GM23338 (cell line): Measurements from ENCODE around the gene EEF1G. TPM values are rescaled to one million over a fixed set of nuclear protein-coding genes. Genes with fewer than 3 reads are reported as not detected.

Experiments used
- ATAC-seq: fragments of 200-7000 bp; cut with Tn5 transposase; 3 replicates; pipeline ENCODE4 v1.9.1; 2020
- DNase-seq: peaks from one replicate; pipeline ENCODE4 v3.0.0-alpha.2; 2015; ENCODE audit warnings: low spot score
- H2AFZ ChIP-seq: fragments of 200-600 bp; sonication (generic); 2 replicates; pipeline ENCODE4 v1.8.0; 2016; ENCODE audit warnings: antibody characterized with exemption, mild to moderate bottlenecking, moderate library complexity
- H3F3A ChIP-seq: fragments of 200-600 bp; sonication (generic); replicated peaks from 2 replicates; pipeline ENCODE4 v1.8.0; 2017; ENCODE audit warnings: antibody characterized with exemption, mixed run types, low read depth
- H3K27ac ChIP-seq: fragments of 200-600 bp; sonication (generic); 2 replicates; pipeline ENCODE4 v1.6.1; 2016; ENCODE audit warnings: low read depth
- H3K27me3 ChIP-seq: fragments of 200-600 bp; sonication (generic); 2 replicates; pipeline ENCODE4 v1.8.0; 2016; ENCODE audit warnings: mild to moderate bottlenecking, mixed run types, moderate library complexity; ENCODE audit not compliant: insufficient read depth
- H3K36me3 ChIP-seq: fragments of 200-600 bp; sonication (generic); 2 replicates; pipeline ENCODE4 v1.8.0; 2016; ENCODE audit warnings: mild to moderate bottlenecking; ENCODE audit not compliant: insufficient read depth
- H3K4me1 ChIP-seq: fragments of 200-600 bp; sonication (generic); 2 replicates; pipeline ENCODE4 v1.8.0; 2016; ENCODE audit warnings: mild to moderate bottlenecking, moderate library complexity; ENCODE audit not compliant: insufficient read depth
- H3K4me2 ChIP-seq: fragments of 200-600 bp; sonication (generic); 2 replicates; pipeline ENCODE4 v1.7.1; 2017; ENCODE audit warnings: mixed run types
- H3K4me3 ChIP-seq: fragments of 200-600 bp; sonication (generic); 2 replicates; pipeline ENCODE4 v1.6.1; 2016; ENCODE audit warnings: mixed run types
- H3K79me2 ChIP-seq: fragments of 200-600 bp; sonication (generic); replicated peaks from 2 replicates; pipeline ENCODE4 v1.8.0; 2017; ENCODE audit warnings: mild to moderate bottlenecking; ENCODE audit not compliant: insufficient read depth
- H3K9me2 ChIP-seq: fragments of 200-600 bp; sonication (generic); 2 replicates; pipeline ENCODE4 v1.8.0; 2017; ENCODE audit not compliant: insufficient read depth
- H4K20me1 ChIP-seq: fragments of 200-600 bp; sonication (generic); replicated peaks from 2 replicates; pipeline ENCODE4 v1.8.0; 2017; ENCODE audit warnings: mild to moderate bottlenecking; ENCODE audit not compliant: insufficient read depth
- H3K27ac Mint-ChIP-seq: 2 replicates; pipeline ENCODE4 v1.8.0; 2020; ENCODE audit warnings: inconsistent platforms, mild to moderate bottlenecking, moderate library complexity, mixed read lengths
- H3K27me3 Mint-ChIP-seq: 3 replicates; pipeline ENCODE4 v1.8.0; 2022; ENCODE audit warnings: low read depth, mild to moderate bottlenecking, moderate library complexity, mixed read lengths, inconsistent platforms; ENCODE audit not compliant: insufficient read depth, poor library complexity
- H3K36me3 Mint-ChIP-seq: 3 replicates; pipeline ENCODE4 v1.8.0; 2021; ENCODE audit warnings: low read depth, mild to moderate bottlenecking, inconsistent platforms, moderate library complexity, mixed read lengths
- H3K4me1 Mint-ChIP-seq: 3 replicates; pipeline ENCODE4 v1.8.0; 2020; ENCODE audit warnings: mild to moderate bottlenecking, inconsistent platforms, mixed read lengths
- H3K4me3 Mint-ChIP-seq: 3 replicates; pipeline ENCODE4 v1.8.0; 2021; ENCODE audit warnings: moderate library complexity, mild to moderate bottlenecking, inconsistent platforms, mixed read lengths
- H3K9me3 Mint-ChIP-seq: 3 replicates; pipeline ENCODE4 v1.8.0; 2020; ENCODE audit warnings: moderate library complexity, mild to moderate bottlenecking, inconsistent platforms, mixed read lengths
- CREB1 ChIP-seq: fragments of 250-450 bp; sonication (Bioruptor Pico); IDR thresholded peaks from 2 replicates; pipeline ENCODE4 v1.5.0; 2020; ENCODE audit warnings: low read depth, mild to moderate bottlenecking, moderate library complexity
- EZH2 ChIP-seq: fragments of 200-600 bp; sonication (generic); IDR thresholded peaks from one replicate; pipeline ENCODE4 v1.8.0; 2017; ENCODE audit warnings: antibody characterized with exemption, mild to moderate bottlenecking, low read depth; ENCODE audit not compliant: unreplicated experiment
- JUNB ChIP-seq: IDR thresholded peaks from one replicate; pipeline ENCODE4 v1.6.1; 2016; ENCODE audit warnings: antibody characterized with exemption; ENCODE audit not compliant: unreplicated experiment
- NANOG ChIP-seq: IDR thresholded peaks from 2 replicates; pipeline ENCODE4 v1.6.1; 2016; ENCODE audit warnings: antibody characterized with exemption, borderline replicate concordance
- POLR2AphosphoS5 ChIP-seq: IDR thresholded peaks from 2 replicates; pipeline ENCODE4 v1.6.1; 2016; ENCODE audit warnings: antibody characterized with exemption, low read depth
- STAT1 ChIP-seq: IDR thresholded peaks from one replicate; pipeline ENCODE4 v1.6.1; 2016; ENCODE audit warnings: antibody characterized with exemption; ENCODE audit not compliant: unreplicated experiment
- ZNF114 ChIP-seq: fragments of 250-450 bp; sonication (Bioruptor Pico); IDR thresholded peaks from 2 replicates; pipeline ENCODE4 v1.5.0; 2020; ENCODE audit warnings: mild to moderate bottlenecking, moderate library complexity
- ZNF331 ChIP-seq: fragments of 250-450 bp; sonication (Bioruptor Pico); IDR thresholded peaks from 2 replicates; pipeline ENCODE4 v1.5.0; 2020; ENCODE audit warnings: low read depth, mild to moderate bottlenecking, moderate library complexity
- polyA plus RNA-seq: library from polyadenylated mRNA; unstranded; fragments of >200 nt; fragmentation: Nextera tagmentation; extraction: Ambion mirVana; gene quantifications from 2 replicates; pipeline ENCODE4 v1.2.1, GENCODE V29; 2016
- total RNA-seq: library from RNA; depleted of rRNA; stranded (reverse); fragments of >200 nt; shearing (Covaris generic); gene quantifications from 2 replicates; pipeline ENCODE4 v1.2.3, GENCODE V29; 2014
- TF ChIP-seq, protein P1 (sequence below): IDR thresholded peaks from 2 replicates; pipeline ENCODE4 v1.6.1; 2016; ENCODE audit warnings: antibody characterized with exemption
- TF ChIP-seq, protein P2 (sequence below), 2 experiments: fragments of 200-600 bp in 1 of 2; sonication (generic) in 1 of 2; conservative IDR thresholded peaks; 2 replicates each; pipeline versions ENCODE4 v1.5.1 to v1.6.1; 2016 to 2017; ENCODE audit warnings: antibody characterized with exemption in 2 of 2, low read depth in 2 of 2, mild to moderate bottlenecking in 2 of 2, moderate library complexity in 1 of 2
- TF ChIP-seq, protein P3 (sequence below): IDR thresholded peaks from one replicate; pipeline ENCODE4 v1.6.1; 2018; ENCODE audit warnings: antibody characterized with exemption; ENCODE audit not compliant: unreplicated experiment

The EEF1G gene
- total and polyA plus RNA-seq, 2 experiments from 2014 or later = 696 to 1,316 TPM

DNA sequence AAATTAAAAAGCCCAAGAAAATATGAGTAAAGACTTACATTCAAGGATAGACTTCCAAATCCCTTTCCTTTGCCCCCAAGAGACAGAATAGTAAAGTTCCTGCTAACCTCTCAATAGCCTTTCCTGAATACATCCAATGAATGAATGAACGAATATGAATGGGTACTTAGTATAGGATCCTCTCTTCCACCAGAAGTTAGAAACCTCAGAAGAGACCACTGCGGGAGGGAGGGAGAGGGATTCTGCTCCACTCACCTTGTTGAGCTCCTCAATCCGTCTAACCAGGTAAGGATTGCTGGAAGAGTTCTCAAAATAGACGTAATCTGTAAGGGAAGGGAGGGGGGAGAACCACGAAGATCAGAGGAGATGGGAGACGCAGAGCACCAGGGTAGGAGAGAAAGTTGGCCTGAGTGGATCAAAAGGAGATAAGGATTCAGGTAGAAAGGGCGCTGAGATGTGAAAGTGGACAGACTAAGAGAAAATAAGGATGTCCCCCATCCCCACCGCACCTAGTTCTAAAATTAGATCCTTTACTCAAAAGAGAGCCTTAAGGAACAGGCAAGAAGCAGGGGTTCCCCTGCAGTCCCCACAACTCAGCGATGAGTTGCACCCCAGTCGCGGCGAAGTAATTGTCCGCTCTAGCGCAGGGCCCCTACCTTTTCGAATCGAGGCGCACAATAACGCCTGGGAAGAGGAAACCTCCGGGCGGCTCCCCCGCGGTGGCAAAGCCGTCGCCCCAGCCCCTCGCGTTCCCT is 26.9 kb upstream of the EEF1G start:
- Histone ChIP-seq H3K9me2 (no peaks in the 10 kb centered on the region), H3K4me1 (peaks cover 20% of the 10 kb centered on the region; the same call in 1 of the 2 replicates), H4K20me1 (peaks cover 26% of the 10 kb centered on the region), H2AFZ (no peak overlapping the region), H3F3A (peaks cover 30% of the 10 kb centered on the region), H3K4me2 (peak overlapping the region; percentile 88), H3K27ac (no peak overlapping the region), H3K27me3 (peaks cover 43% of the 10 kb centered on the region), H3K4me3 (peak overlapping the region; percentile 96), H3K36me3 (peaks cover 19% of the 10 kb centered on the region; the same call in 1 of the 2 replicates), H3K79me2 (peaks cover 23% of the 10 kb centered on the region)
- peaks cover 36% of the 10 kb centered on the region for H3K27me3 Mint-ChIP-seq
- H3K9me3 Mint-ChIP-seq = no peaks in the 10 kb centered on the region; the same call in 2 of the 3 replicates
- peaks cover 60% of the 10 kb centered on the region for H3K36me3 Mint-ChIP-seq
- ATAC-seq (no peak), DNase-seq (peak; percentile 68)
- H3K4me1 Mint-ChIP-seq = peaks cover 49% of the 10 kb centered on the region
- no peak for TF ChIP-seq EZH2
- TF ChIP-seq, protein P1, sequence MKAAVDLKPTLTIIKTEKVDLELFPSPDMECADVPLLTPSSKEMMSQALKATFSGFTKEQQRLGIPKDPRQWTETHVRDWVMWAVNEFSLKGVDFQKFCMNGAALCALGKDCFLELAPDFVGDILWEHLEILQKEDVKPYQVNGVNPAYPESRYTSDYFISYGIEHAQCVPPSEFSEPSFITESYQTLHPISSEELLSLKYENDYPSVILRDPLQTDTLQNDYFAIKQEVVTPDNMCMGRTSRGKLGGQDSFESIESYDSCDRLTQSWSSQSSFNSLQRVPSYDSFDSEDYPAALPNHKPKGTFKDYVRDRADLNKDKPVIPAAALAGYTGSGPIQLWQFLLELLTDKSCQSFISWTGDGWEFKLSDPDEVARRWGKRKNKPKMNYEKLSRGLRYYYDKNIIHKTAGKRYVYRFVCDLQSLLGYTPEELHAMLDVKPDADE = no peak
- no peak for TF ChIP-seq ZNF114 (CRISPR knock-in tag)
- peak; percentile 33; the same call in 1 of the 2 replicates for TF ChIP-seq POLR2AphosphoS5
- peak overlapping the region; percentile 91 for H3K4me3 Mint-ChIP-seq
- H3K27ac Mint-ChIP-seq = peak overlapping the region; percentile 27

DNA sequence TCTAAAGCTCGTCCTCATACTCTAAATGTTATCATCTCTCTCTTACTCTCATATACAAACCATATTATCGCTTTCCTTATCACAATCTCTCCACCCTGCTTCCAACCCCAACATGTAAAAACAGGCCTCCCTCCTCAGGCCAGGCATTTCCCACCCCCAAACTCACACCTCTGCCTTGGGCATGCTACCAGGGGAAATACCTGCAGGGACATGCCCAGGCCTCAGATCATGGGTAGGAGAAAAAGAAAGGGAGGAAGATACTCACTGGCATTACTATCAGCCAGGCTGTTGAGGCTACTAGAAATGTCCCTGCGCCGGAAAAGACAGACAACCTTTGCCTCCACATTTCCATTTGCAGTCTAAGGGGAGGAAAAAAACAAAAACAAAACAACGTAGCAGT is 26.2 kb upstream of the EEF1G start:
- H3K4me2 ChIP-seq = peak overlapping the region; percentile 88
- Mint-ChIP-seq H3K4me3 (peak overlapping the region; percentile 91), H3K27ac (peak overlapping the region; percentile 3; the same call in 1 of the 2 replicates), H3K4me1 (peaks cover 44% of the 10 kb centered on the region), H3K9me3 (no peaks in the 10 kb centered on the region; the same call in 2 of the 3 replicates), H3K27me3 (peaks cover 35% of the 10 kb centered on the region), H3K36me3 (peaks cover 64% of the 10 kb centered on the region)
- no peak for TF ChIP-seq EZH2
- TF ChIP-seq, protein P2, sequence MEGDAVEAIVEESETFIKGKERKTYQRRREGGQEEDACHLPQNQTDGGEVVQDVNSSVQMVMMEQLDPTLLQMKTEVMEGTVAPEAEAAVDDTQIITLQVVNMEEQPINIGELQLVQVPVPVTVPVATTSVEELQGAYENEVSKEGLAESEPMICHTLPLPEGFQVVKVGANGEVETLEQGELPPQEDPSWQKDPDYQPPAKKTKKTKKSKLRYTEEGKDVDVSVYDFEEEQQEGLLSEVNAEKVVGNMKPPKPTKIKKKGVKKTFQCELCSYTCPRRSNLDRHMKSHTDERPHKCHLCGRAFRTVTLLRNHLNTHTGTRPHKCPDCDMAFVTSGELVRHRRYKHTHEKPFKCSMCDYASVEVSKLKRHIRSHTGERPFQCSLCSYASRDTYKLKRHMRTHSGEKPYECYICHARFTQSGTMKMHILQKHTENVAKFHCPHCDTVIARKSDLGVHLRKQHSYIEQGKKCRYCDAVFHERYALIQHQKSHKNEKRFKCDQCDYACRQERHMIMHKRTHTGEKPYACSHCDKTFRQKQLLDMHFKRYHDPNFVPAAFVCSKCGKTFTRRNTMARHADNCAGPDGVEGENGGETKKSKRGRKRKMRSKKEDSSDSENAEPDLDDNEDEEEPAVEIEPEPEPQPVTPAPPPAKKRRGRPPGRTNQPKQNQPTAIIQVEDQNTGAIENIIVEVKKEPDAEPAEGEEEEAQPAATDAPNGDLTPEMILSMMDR (conservative IDR thresholded peaks at IDR 0.05; ENCODE audit: low read depth in 2 of 2) = no peak
- TF ChIP-seq, protein P3, sequence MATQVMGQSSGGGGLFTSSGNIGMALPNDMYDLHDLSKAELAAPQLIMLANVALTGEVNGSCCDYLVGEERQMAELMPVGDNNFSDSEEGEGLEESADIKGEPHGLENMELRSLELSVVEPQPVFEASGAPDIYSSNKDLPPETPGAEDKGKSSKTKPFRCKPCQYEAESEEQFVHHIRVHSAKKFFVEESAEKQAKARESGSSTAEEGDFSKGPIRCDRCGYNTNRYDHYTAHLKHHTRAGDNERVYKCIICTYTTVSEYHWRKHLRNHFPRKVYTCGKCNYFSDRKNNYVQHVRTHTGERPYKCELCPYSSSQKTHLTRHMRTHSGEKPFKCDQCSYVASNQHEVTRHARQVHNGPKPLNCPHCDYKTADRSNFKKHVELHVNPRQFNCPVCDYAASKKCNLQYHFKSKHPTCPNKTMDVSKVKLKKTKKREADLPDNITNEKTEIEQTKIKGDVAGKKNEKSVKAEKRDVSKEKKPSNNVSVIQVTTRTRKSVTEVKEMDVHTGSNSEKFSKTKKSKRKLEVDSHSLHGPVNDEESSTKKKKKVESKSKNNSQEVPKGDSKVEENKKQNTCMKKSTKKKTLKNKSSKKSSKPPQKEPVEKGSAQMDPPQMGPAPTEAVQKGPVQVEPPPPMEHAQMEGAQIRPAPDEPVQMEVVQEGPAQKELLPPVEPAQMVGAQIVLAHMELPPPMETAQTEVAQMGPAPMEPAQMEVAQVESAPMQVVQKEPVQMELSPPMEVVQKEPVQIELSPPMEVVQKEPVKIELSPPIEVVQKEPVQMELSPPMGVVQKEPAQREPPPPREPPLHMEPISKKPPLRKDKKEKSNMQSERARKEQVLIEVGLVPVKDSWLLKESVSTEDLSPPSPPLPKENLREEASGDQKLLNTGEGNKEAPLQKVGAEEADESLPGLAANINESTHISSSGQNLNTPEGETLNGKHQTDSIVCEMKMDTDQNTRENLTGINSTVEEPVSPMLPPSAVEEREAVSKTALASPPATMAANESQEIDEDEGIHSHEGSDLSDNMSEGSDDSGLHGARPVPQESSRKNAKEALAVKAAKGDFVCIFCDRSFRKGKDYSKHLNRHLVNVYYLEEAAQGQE = no peak
- TF ChIP-seq POLR2AphosphoS5 = no peak
- no peak for TF ChIP-seq STAT1
- TF ChIP-seq ZNF331 (CRISPR knock-in tag) = no peak
- TF ChIP-seq CREB1 (CRISPR knock-in tag) = no peak
- TF ChIP-seq, protein P1 = no peak
- TF ChIP-seq NANOG = no peak
- no peak for TF ChIP-seq JUNB
- peaks cover 23% of the 10 kb centered on the region for H3K79me2 ChIP-seq
- DNase-seq (no peak), ATAC-seq (no peak)
- no peak overlapping the region for H2AFZ ChIP-seq
- peaks cover 36% of the 10 kb centered on the region for H3F3A ChIP-seq
- peaks cover 41% of the 10 kb centered on the region for H3K27me3 ChIP-seq
- peaks cover 28% of the 10 kb centered on the region for H4K20me1 ChIP-seq
- H3K4me1 ChIP-seq = peaks cover 18% of the 10 kb centered on the region; the same call in 1 of the 2 replicates
- no peaks in the 10 kb centered on the region for H3K9me2 ChIP-seq
- H3K27ac ChIP-seq = no peak overlapping the region
- peak overlapping the region; percentile 96 for H3K4me3 ChIP-seq
- H3K36me3 ChIP-seq = peaks cover 26% of the 10 kb centered on the region
